C4-2B (cell line): Measurements from ENCODE around the gene P2RY8.

Experiments used
- CTCF ChIP-seq: fragments of 450-650 bp; conservative IDR thresholded peaks from 2 replicates; pipeline ENCODE4 v1.5.1; 2017; ENCODE audit warnings: mild to moderate bottlenecking
- ZFX ChIP-seq: fragments of 450-650 bp; IDR thresholded peaks from 2 replicates; pipeline ENCODE4 v1.6.1; 2017

- no peak for TF ChIP-seq CTCF
- no peak for TF ChIP-seq ZFX
Measured at GRCh38 chrX:1506916-1507315, 30.1 kb downstream of the P2RY8 start.
